Type B pancreatic cell (in vitro differentiated cells): ENCODE data around the gene SERPINB10. TPM values are rescaled to one million over a fixed set of nuclear protein-coding genes. Genes with fewer than 3 reads are reported as not detected.

Experiments used
- DNase-seq: peaks from one replicate; pipeline ENCODE4 v3.0.0; 2021; ENCODE audit warnings: mixed read lengths; ENCODE audit not compliant: unreplicated experiment; ENCODE audit errors: extremely low spot score
- H3K27ac Mint-ChIP-seq: 2 replicates; pipeline ENCODE4 v1.8.0; 2021; ENCODE audit warnings: mild to moderate bottlenecking, mixed read lengths
- H3K27me3 Mint-ChIP-seq: 2 replicates; pipeline ENCODE4 v1.8.0; 2021; ENCODE audit warnings: mixed read lengths
- H3K36me3 Mint-ChIP-seq: 2 replicates; pipeline ENCODE4 v1.8.0; 2021; ENCODE audit warnings: mixed read lengths
- H3K4me1 Mint-ChIP-seq: one replicate; pipeline ENCODE4 v1.8.0; 2021; ENCODE audit warnings: mixed read lengths; ENCODE audit not compliant: unreplicated experiment
- H3K4me3 Mint-ChIP-seq: 2 replicates; pipeline ENCODE4 v1.8.0; 2021; ENCODE audit warnings: mild to moderate bottlenecking, mixed read lengths
- H3K9me3 Mint-ChIP-seq: 2 replicates; pipeline ENCODE4 v1.8.0; 2021; ENCODE audit warnings: mixed read lengths
- total RNA-seq: library from RNA; stranded (reverse); gene quantifications from 2 replicates; pipeline ENCODE4 v1.2.1, GENCODE V29; 2021; ENCODE audit warnings: low replicate concordance
- TF ChIP-seq, protein P1 (sequence below): fragments of 200-600 bp; sonication (generic); conservative IDR thresholded peaks from 2 replicates; pipeline ENCODE4 v1.5.0; 2021; ENCODE audit warnings: antibody characterized with exemption, mild to moderate bottlenecking

The SERPINB10 gene
- total RNA-seq, 1 donor from 2014 or later = not detected

GRCh38 chr18:63965716-63966330 is 58.1 kb downstream of the SERPINB10 start:
- no peak overlapping the region for H3K4me3 Mint-ChIP-seq
- H3K27ac Mint-ChIP-seq = no peak overlapping the region
- H3K4me1 Mint-ChIP-seq = peaks cover 8% of the 10 kb centered on the region
- no peak for DNase-seq
- H3K9me3 Mint-ChIP-seq = no peaks in the 10 kb centered on the region
- TF ChIP-seq, protein P1, sequence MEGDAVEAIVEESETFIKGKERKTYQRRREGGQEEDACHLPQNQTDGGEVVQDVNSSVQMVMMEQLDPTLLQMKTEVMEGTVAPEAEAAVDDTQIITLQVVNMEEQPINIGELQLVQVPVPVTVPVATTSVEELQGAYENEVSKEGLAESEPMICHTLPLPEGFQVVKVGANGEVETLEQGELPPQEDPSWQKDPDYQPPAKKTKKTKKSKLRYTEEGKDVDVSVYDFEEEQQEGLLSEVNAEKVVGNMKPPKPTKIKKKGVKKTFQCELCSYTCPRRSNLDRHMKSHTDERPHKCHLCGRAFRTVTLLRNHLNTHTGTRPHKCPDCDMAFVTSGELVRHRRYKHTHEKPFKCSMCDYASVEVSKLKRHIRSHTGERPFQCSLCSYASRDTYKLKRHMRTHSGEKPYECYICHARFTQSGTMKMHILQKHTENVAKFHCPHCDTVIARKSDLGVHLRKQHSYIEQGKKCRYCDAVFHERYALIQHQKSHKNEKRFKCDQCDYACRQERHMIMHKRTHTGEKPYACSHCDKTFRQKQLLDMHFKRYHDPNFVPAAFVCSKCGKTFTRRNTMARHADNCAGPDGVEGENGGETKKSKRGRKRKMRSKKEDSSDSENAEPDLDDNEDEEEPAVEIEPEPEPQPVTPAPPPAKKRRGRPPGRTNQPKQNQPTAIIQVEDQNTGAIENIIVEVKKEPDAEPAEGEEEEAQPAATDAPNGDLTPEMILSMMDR = no peak
- H3K27me3 Mint-ChIP-seq = no peaks in the 10 kb centered on the region
- no peaks in the 10 kb centered on the region for H3K36me3 Mint-ChIP-seq

DNA sequence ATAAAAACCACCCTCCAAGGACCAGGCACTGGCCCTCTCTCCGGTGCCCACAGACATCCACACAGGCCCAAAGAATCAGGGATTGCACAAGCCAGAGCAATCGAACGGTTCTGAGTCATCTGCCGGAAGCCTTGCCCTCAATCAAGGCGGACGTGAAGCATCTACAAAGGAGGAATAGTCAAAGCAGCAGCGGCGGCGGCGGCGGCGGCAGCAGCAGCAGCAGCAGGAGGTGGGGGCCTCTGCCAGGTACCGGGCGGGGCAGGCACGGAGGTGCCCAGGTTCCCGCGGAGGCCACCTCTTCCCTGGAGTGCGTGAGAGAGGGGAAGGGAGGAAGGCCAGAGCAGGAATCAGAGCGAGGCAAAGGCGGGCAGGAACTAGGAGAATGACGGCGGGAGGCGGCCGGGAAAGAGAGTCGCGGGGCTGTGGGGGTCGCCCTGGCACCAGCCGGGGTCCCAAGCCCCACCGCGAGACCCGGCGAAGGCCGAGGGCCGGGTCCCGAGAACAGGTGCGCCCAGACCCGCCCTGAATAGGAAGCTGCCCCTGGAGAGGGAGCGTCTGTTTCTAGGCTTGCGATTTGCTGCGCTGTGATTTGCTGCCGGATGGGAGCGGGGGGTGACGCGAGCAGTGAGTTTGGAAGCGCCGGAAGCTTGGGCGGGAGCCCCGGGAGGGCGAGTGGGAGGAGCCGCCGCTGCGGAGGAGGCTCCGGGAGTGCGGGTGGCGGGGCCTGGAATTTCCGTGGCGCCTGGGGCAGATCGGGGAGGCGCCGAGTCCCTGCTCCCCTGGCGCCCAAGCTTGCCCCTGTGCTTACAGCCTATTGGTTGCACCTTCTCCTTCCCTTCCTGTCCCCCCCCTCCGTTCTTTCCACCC is 62.4 kb downstream of the SERPINB10 start, which contains the start of gene SERPINB8:
Gene SERPINB8, plus strand, starts transcription at position 140 of the 867 bp plus-strand sequence. CDS start 8,228 bp downstream, outside the sequence.
- peaks cover 8% of the 10 kb centered on the region for H3K4me1 Mint-ChIP-seq
- H3K9me3 Mint-ChIP-seq = no peaks in the 10 kb centered on the region
- DNase-seq = peak; percentile 93
- TF ChIP-seq, protein P1 = no peak
- H3K36me3 Mint-ChIP-seq = peaks cover 4% of the 10 kb centered on the region
- H3K27ac Mint-ChIP-seq = peak within 1 kb of the TSS; percentile 98
- H3K4me3 Mint-ChIP-seq = peak within 1 kb of the TSS; percentile 97
- no peaks in the 10 kb centered on the region for H3K27me3 Mint-ChIP-seq

GRCh38 chr18:63970809-63971205 is 63.0 kb downstream of the SERPINB10 start:
- Mint-ChIP-seq H3K36me3 (peaks cover 4% of the 10 kb centered on the region), H3K4me3 (peak overlapping the region; percentile 97), H3K4me1 (peaks cover 8% of the 10 kb centered on the region), H3K27ac (peak overlapping the region; percentile 98), H3K9me3 (no peaks in the 10 kb centered on the region), H3K27me3 (no peaks in the 10 kb centered on the region)
- DNase-seq = peak; percentile 73
- TF ChIP-seq, protein P1 = no peak

- Mint-ChIP-seq H3K36me3 (peaks cover 4% of the 10 kb centered on the region), H3K27ac (peak overlapping the region; percentile 98), H3K27me3 (no peaks in the 10 kb centered on the region), H3K9me3 (no peaks in the 10 kb centered on the region), H3K4me1 (peaks cover 8% of the 10 kb centered on the region), H3K4me3 (peak overlapping the region; percentile 97)
- DNase-seq = no peak
- TF ChIP-seq, protein P1 = no peak
Observed at GRCh38 chr18:63971320-63972001, 63.7 kb downstream of the SERPINB10 start.

DNA sequence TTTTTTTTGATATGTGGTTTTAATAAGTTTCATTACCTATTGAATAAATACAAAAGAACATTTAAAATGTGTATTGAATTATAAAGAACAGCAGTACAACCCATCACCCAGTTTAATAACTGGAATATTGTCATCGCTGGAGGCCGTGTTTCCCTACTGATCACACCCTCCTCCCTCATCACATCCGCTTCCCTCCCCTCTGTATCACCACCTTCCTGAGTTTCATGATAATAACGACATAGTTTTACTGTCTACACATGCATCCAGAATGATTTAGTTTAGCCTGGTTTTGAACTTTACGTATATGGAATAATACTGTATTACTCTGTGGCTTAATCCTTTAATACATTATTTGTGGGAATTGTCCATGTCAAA is 64.2 kb downstream of the SERPINB10 start:
- H3K27me3 Mint-ChIP-seq = no peaks in the 10 kb centered on the region
- H3K4me1 Mint-ChIP-seq = peaks cover 8% of the 10 kb centered on the region
- peak overlapping the region; percentile 97 for H3K4me3 Mint-ChIP-seq
- no peaks in the 10 kb centered on the region for H3K9me3 Mint-ChIP-seq
- peak overlapping the region; percentile 98 for H3K27ac Mint-ChIP-seq
- peaks cover 4% of the 10 kb centered on the region for H3K36me3 Mint-ChIP-seq
- DNase-seq = no peak
- TF ChIP-seq, protein P1 = no peak
